Fibroblast of lung (primary cell): ENCODE results near the gene PPP2R5D. TPM values are rescaled to one million over a fixed set of nuclear protein-coding genes. Genes with fewer than 3 reads are reported as not detected.

Experiments used
- DNase-seq, 2 donors: peaks; one replicate each; pipeline versions ENCODE4 v3.0.0 to v3.0.0-alpha.2; 2010; ENCODE audit warnings: low read depth in 2 of 2
- H2AFZ ChIP-seq: 2 replicates; pipeline ENCODE4 v1.5.1; 2012; ENCODE audit warnings: low read length, control low read depth, inconsistent platforms
- H3K27ac ChIP-seq: 2 replicates; pipeline ENCODE4 v1.5.1; 2011; ENCODE audit warnings: low read length, control low read depth; ENCODE audit not compliant: insufficient read depth
- H3K27me3 ChIP-seq: 2 replicates; pipeline ENCODE4 v1.5.1; 2011; ENCODE audit warnings: mild to moderate bottlenecking, low read length; ENCODE audit not compliant: control insufficient read depth, insufficient read depth
- H3K36me3 ChIP-seq: 2 replicates; pipeline ENCODE4 v1.5.1; 2011; ENCODE audit warnings: low read length; ENCODE audit not compliant: control insufficient read depth, insufficient read depth
- H3K4me1 ChIP-seq: 2 replicates; pipeline ENCODE4 v1.5.1; 2011; ENCODE audit warnings: low read length; ENCODE audit not compliant: control insufficient read depth, insufficient read depth; ENCODE audit errors: extremely low read depth
- H3K4me2 ChIP-seq: 2 replicates; pipeline ENCODE4 v1.5.1; 2011; ENCODE audit warnings: low read length, control low read depth; ENCODE audit not compliant: insufficient read depth; ENCODE audit errors: extremely low read depth
- H3K4me3 ChIP-seq, 4 experiments: fragments of 200-600 bp in 1 of 4; sonication (generic) in 1 of 4; replicated peaks in 1 of 4; 2 replicates each; pipeline ENCODE4 v1.5.1; 2011 to 2016; ENCODE audit warnings: low read length in 4 of 4, low read depth in 3 of 4, mild to moderate bottlenecking in 3 of 4, control low read depth in 2 of 4, inconsistent platforms in 1 of 4, mixed read lengths in 1 of 4; ENCODE audit not compliant: insufficient read depth in 1 of 4; ENCODE audit errors: control extremely low read depth in 1 of 4
- H3K79me2 ChIP-seq: 2 replicates; pipeline ENCODE4 v1.5.1; 2012; ENCODE audit warnings: mild to moderate bottlenecking, low read length, inconsistent platforms; ENCODE audit not compliant: control insufficient read depth, insufficient read depth
- H3K9ac ChIP-seq: 2 replicates; pipeline ENCODE4 v1.5.1; 2011; ENCODE audit warnings: mild to moderate bottlenecking, low read length, control low read depth; ENCODE audit not compliant: insufficient read depth
- H3K9me3 ChIP-seq: 2 replicates; pipeline ENCODE4 v1.5.1; 2012; ENCODE audit warnings: low read depth, low read length; ENCODE audit not compliant: control insufficient read depth, insufficient read depth
- H4K20me1 ChIP-seq: 2 replicates; pipeline ENCODE4 v1.5.1; 2011; ENCODE audit warnings: low read length; ENCODE audit not compliant: control insufficient read depth, insufficient read depth; ENCODE audit errors: extremely low read depth
- CTCF ChIP-seq, 2 donors: IDR thresholded peaks in 1 of 2; conservative IDR thresholded peaks in 1 of 2; 1 replicate in 1 of 2; 2 replicates in 1 of 2; pipeline ENCODE4 v1.5.1; 2011 to 2012; ENCODE audit warnings: low read length in 2 of 2, control low read depth in 1 of 2, inconsistent platforms in 1 of 2, low read depth in 1 of 2, mild to moderate bottlenecking in 1 of 2
- EZH2 ChIP-seq: IDR thresholded peaks from 2 replicates; pipeline ENCODE4 v1.5.1; 2012; ENCODE audit warnings: low read length, control low read depth, mild to moderate bottlenecking; ENCODE audit errors: missing control alignments
- polyA plus RNA-seq, 2 donors: library from polyadenylated mRNA; depleted of rRNA in 1 of 2; stranded (reverse) in 1 of 2; unstranded in 1 of 2; fragments of >200 nt; gene quantifications; 2 replicates each; pipeline ENCODE4 v1.2.1, GENCODE V29; 2011 to 2012; ENCODE audit warnings: missing spikeins in 1 of 2
- total RNA-seq: library from RNA; depleted of rRNA; stranded (reverse); fragments of >200 nt; gene quantifications from 2 replicates; pipeline ENCODE4 v1.2.1, GENCODE V29; 2014

PPP2R5D gene
- total and polyA plus RNA-seq, 2 donors (not counting 1 experiment from before 2014, with no cell fraction given): 27.1 to 39.3 TPM

GRCh38 chr6:43009124-43009523 lies 24.8 kb downstream of the PPP2R5D start:
- H3K36me3 ChIP-seq: peaks cover 30% of the 10 kb centered on the region
- peaks cover 8% of the 10 kb centered on the region for H3K4me1 ChIP-seq
- H3K9me3 ChIP-seq: no peaks in the 10 kb centered on the region
- peak; percentile 15 to 28 for DNase-seq
- H3K4me2 ChIP-seq: no peak overlapping the region
- H3K9ac ChIP-seq: no peak overlapping the region
- no peak overlapping the region for H2AFZ ChIP-seq
- TF ChIP-seq CTCF (conservative IDR thresholded peaks at IDR 0.05 in 1 of 2, IDR thresholded peaks at IDR 0.05 in 1 of 2; ENCODE audit: low read depth in 1 of 2, low read length in 2 of 2) (peak; percentile 31 to 52), EZH2 (no peak)
- H4K20me1 ChIP-seq: no peaks in the 10 kb centered on the region
- no peak overlapping the region for H3K27ac ChIP-seq
- no peak overlapping the region for H3K4me3 ChIP-seq
- H3K79me2 ChIP-seq: peaks cover 11% of the 10 kb centered on the region
- no peaks in the 10 kb centered on the region for H3K27me3 ChIP-seq

- no peak for DNase-seq
- Histone ChIP-seq H3K4me2 (no peak overlapping the region), H3K9me3 (no peaks in the 10 kb centered on the region), H3K27ac (no peak overlapping the region), H2AFZ (no peak overlapping the region), H3K36me3 (peaks cover 30% of the 10 kb centered on the region), H3K4me3 (no peak overlapping the region), H4K20me1 (no peaks in the 10 kb centered on the region), H3K27me3 (no peaks in the 10 kb centered on the region), H3K79me2 (peaks cover 31% of the 10 kb centered on the region), H3K9ac (no peak overlapping the region), H3K4me1 (peaks cover 13% of the 10 kb centered on the region)
- TF ChIP-seq CTCF (conservative IDR thresholded peaks at IDR 0.05 in 1 of 2, IDR thresholded peaks at IDR 0.05 in 1 of 2; ENCODE audit: low read depth in 1 of 2, low read length in 2 of 2) (no peak), EZH2 (no peak)
Measured at GRCh38 chr6:43011207-43011606, 26.8 kb downstream of the PPP2R5D start.

GRCh38 chr6:43012364-43012763 lies 28.0 kb downstream of the PPP2R5D start:
- Histone ChIP-seq H3K36me3 (peaks cover 31% of the 10 kb centered on the region), H3K4me3 (peak overlapping the region in 3 of 4 experiments; percentile 78 to 80 (median 80))
- TF ChIP-seq EZH2: no peak
- no peak for TF ChIP-seq CTCF (conservative IDR thresholded peaks at IDR 0.05 in 1 of 2, IDR thresholded peaks at IDR 0.05 in 1 of 2; ENCODE audit: low read depth in 1 of 2, low read length in 2 of 2)

More at GRCh38 chr6:43012364-43012763, 28.0 kb downstream of the PPP2R5D start:
- Histone ChIP-seq H3K9me3 (no peaks in the 10 kb centered on the region), H3K4me1 (peaks cover 20% of the 10 kb centered on the region), H3K79me2 (peaks cover 42% of the 10 kb centered on the region), H3K27ac (peak overlapping the region; percentile 4), H3K4me2 (peak overlapping the region; percentile 98), H3K27me3 (no peaks in the 10 kb centered on the region), H4K20me1 (no peaks in the 10 kb centered on the region), H3K9ac (no peak overlapping the region), H2AFZ (no peak overlapping the region)
- no peak for DNase-seq
